ENCODE measurements around the gene CTNNA2. TPM values are rescaled to one million over a fixed set of nuclear protein-coding genes. Genes with fewer than 3 reads are reported as not detected.

CTNNA2 gene
- total and polyA plus RNA-seq, 9 of the 15 experiments (the other 6 are each of a cell fraction or from before 2014, with no cell fraction given) = 0.03 to 0.40 (median 0.15) TPM

DNA sequence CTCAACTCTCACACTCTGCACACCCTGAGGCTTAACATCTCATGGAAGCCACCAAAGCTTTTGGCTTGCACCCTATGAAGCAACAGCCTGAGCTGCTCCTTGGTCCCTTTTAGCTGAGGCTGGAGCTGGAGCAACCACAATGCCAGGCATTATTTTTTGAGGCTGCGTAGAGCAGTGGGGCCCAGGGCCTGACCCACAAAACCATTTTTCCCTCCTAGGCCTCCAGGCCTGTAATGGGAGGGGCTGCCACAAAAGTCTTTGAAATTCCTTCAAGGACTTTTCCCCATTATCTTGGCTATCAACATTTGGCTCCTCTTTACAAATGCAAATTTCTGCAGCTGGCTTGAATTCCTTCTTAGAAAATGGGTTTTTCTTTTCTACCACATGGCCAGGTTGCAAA lies 39.8 kb downstream of the CTNNA2 start (continued):
- TF ChIP-seq, protein P1, sequence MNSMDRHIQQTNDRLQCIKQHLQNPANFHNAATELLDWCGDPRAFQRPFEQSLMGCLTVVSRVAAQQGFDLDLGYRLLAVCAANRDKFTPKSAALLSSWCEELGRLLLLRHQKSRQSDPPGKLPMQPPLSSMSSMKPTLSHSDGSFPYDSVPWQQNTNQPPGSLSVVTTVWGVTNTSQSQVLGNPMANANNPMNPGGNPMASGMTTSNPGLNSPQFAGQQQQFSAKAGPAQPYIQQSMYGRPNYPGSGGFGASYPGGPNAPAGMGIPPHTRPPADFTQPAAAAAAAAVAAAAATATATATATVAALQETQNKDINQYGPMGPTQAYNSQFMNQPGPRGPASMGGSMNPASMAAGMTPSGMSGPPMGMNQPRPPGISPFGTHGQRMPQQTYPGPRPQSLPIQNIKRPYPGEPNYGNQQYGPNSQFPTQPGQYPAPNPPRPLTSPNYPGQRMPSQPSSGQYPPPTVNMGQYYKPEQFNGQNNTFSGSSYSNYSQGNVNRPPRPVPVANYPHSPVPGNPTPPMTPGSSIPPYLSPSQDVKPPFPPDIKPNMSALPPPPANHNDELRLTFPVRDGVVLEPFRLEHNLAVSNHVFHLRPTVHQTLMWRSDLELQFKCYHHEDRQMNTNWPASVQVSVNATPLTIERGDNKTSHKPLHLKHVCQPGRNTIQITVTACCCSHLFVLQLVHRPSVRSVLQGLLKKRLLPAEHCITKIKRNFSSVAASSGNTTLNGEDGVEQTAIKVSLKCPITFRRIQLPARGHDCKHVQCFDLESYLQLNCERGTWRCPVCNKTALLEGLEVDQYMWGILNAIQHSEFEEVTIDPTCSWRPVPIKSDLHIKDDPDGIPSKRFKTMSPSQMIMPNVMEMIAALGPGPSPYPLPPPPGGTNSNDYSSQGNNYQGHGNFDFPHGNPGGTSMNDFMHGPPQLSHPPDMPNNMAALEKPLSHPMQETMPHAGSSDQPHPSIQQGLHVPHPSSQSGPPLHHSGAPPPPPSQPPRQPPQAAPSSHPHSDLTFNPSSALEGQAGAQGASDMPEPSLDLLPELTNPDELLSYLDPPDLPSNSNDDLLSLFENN (IDR thresholded peaks at IDR 0.05; ENCODE audit: low read depth in 2 of 2, low read length in 2 of 2) = no peak

DNA sequence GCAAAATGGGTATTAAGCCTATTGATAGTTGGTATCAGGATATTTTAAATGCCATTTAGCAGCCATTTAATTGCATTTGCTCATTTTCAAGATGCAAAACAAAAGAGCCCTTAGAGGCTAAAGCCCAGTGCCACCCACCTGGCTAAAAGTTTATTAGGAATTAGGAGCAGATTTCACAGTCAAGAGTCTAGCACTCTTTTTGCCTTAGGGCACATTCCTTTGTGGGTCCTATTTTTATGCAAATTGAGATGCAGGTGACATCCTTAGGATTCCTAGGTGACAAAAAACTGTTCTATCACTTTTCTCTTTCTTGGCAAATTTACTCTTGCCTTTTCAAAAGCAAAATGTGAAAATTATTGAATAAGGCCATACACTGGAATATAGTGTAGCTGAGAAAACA lies 42.0 kb downstream of the CTNNA2 start:
- H3K79me2 ChIP-seq (ENCODE audit: control insufficient read depth, insufficient read depth, low read length) = no peaks in the 10 kb centered on the region
- H3K4me1 ChIP-seq (replicated peaks in 1 of 2; ENCODE audit: control insufficient read depth in 2 of 2, insufficient read depth in 2 of 2, low read length in 2 of 2) = no peaks in the 10 kb centered on the region
- H3K9ac ChIP-seq (ENCODE audit: insufficient read depth in 1 of 2, low read depth in 2 of 2, low read length in 2 of 2) = no peak overlapping the region
- no peaks in the 10 kb centered on the region for H3K9me1 ChIP-seq (ENCODE audit: control insufficient read depth, insufficient read depth, low read length)
- H4K20me1 ChIP-seq (replicated peaks; ENCODE audit: control insufficient read depth, insufficient read depth, low read length) = no peaks in the 10 kb centered on the region
- BruUV-seq (replicated peaks) = no TSS peak
- no peaks in the 10 kb centered on the region for H3K27me3 ChIP-seq (ENCODE audit: control insufficient read depth in 2 of 2, insufficient read depth in 2 of 2, low read length in 2 of 2)
- no peak for FAIRE-seq
- H2AFZ ChIP-seq (ENCODE audit: low read depth, low read length) = no peak overlapping the region
- DNase-seq (ENCODE audit: extremely low read depth in 1 of 4, low spot score in 3 of 4) = no peak
- no peak overlapping the region for H3K4me2 ChIP-seq (ENCODE audit: insufficient read depth, low read length)
- in situ Hi-C loops (cut with MboI) (no loop called here), intact Hi-C loops (cut with micrococcal nuclease) (no loop called here)
- H3K4me3 ChIP-seq = no peak overlapping the region
- CTCF ChIA-PET (ENCODE audit: low intra/inter-chr PET ratio) = no interaction called here
- H3K9me3 ChIP-seq (replicated peaks; ENCODE audit: control insufficient read depth, insufficient read depth, low read depth, low read length) = no peaks in the 10 kb centered on the region; the same call in 1 of the 2 replicates
- ATAC-seq = no peak
- POLR2A ChIA-PET = no interaction called here
- no peak overlapping the region for H3K27ac ChIP-seq (ENCODE audit: extremely low read depth, low read depth, low read length)
- TF ChIP-seq, protein P2, sequence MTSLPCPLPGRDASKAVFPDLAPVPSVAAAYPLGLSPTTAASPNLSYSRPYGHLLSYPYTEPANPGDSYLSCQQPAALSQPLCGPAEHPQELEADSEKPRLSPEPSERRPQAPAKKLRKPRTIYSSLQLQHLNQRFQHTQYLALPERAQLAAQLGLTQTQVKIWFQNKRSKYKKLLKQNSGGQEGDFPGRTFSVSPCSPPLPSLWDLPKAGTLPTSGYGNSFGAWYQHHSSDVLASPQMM (CRISPR knock-in tag; IDR thresholded peaks at IDR 0.05) = no peak
- TF ChIP-seq ZNF778 (CRISPR knock-in tag; IDR thresholded peaks at IDR 0.05) (no peak), POLR3G (IDR thresholded peaks at IDR 0.05; ENCODE audit: extremely low read depth, insufficient read length, insufficient replicate concordance) (no peak), HNRNPK (IDR thresholded peaks at IDR 0.05; ENCODE audit: low read depth, low read length, poor library complexity, severe bottlenecking) (no peak), CTBP1 (IDR thresholded peaks at IDR 0.05; ENCODE audit: borderline replicate concordance) (no peak), GABPB1 (CRISPR knock-in tag; IDR thresholded peaks at IDR 0.05) (no peak)
- no peaks in the 10 kb centered on the region for H3K36me3 ChIP-seq (ENCODE audit: control insufficient read depth, insufficient read depth, low read length)

All from K562 (cell line).